WTC11 (cell line): ENCODE results near the gene TTLL5. TPM values are rescaled to one million over a fixed set of nuclear protein-coding genes. Genes with fewer than 3 reads are reported as not detected.

Experiments used
- ATAC-seq: fragments of 200-7000 bp; cut with Tn5 transposase; 2 replicates; pipeline ENCODE4 v1.10.0; 2021; ENCODE audit warnings: mild to moderate bottlenecking, moderate library complexity
- CTCF ChIA-PET: fragments of 300-600 bp; sonication (Branson Sonifier 250); formaldehyde crosslinking; loops from one replicate; lab custom pipeline; 2021; ENCODE audit warnings: antibody characterized with exemption; lab: Charles Lee
- POLR2A ChIA-PET: fragments of 350-600 bp; sonication (Branson Sonifier 250); formaldehyde crosslinking; loops from one replicate; lab custom pipeline; 2021; ENCODE audit warnings: antibody characterized with exemption; lab: Charles Lee
- DNase-seq: peaks from one replicate; pipeline ENCODE4 v3.0.0; 2021; ENCODE audit warnings: low spot score
- H3K27ac Mint-ChIP-seq: 2 replicates; pipeline ENCODE4 v1.8.0; 2021; ENCODE audit warnings: mixed read lengths
- H3K27me3 Mint-ChIP-seq: 2 replicates; pipeline ENCODE4 v1.8.0; 2021; ENCODE audit warnings: low read depth, mild to moderate bottlenecking, moderate library complexity, mixed read lengths
- H3K36me3 Mint-ChIP-seq: 2 replicates; pipeline ENCODE4 v1.8.0; 2021; ENCODE audit warnings: mixed read lengths
- H3K4me1 Mint-ChIP-seq: 2 replicates; pipeline ENCODE4 v1.8.0; 2022; ENCODE audit warnings: mixed read lengths
- H3K4me3 Mint-ChIP-seq: 2 replicates; pipeline ENCODE4 v1.8.0; 2021; ENCODE audit warnings: mild to moderate bottlenecking, moderate library complexity, mixed read lengths
- H3K9me3 Mint-ChIP-seq: 2 replicates; pipeline ENCODE4 v1.8.0; 2021; ENCODE audit warnings: mixed read lengths
- AR ChIP-seq: fragments of 250-450 bp; sonication (Bioruptor Pico); IDR thresholded peaks from 2 replicates; pipeline ENCODE4 v1.9.0; 2021; ENCODE audit warnings: mild to moderate bottlenecking
- ARID4B ChIP-seq: sonication (generic); formaldehyde crosslinking; IDR thresholded peaks from 2 replicates; pipeline ENCODE4 v1.8.0; 2023; ENCODE audit warnings: missing genetic modification reagents, mild to moderate bottlenecking, borderline replicate concordance
- ESRRA ChIP-seq: sonication (generic); formaldehyde crosslinking; IDR thresholded peaks from 2 replicates; pipeline ENCODE4 v1.8.1; 2022; ENCODE audit warnings: mild to moderate bottlenecking, missing genetic modification reagents, borderline replicate concordance
- FOXK1 ChIP-seq: sonication (generic); formaldehyde crosslinking; IDR thresholded peaks from 2 replicates; pipeline ENCODE4 v1.8.0; 2022; ENCODE audit warnings: mild to moderate bottlenecking, moderate library complexity, missing genetic modification reagents
- GRHL2 ChIP-seq: fragments of 250-450 bp; sonication (Bioruptor Pico); IDR thresholded peaks from 2 replicates; pipeline ENCODE4 v1.8.0; 2022; ENCODE audit warnings: mild to moderate bottlenecking, moderate library complexity; ENCODE audit not compliant: insufficient replicate concordance, severe bottlenecking
- GTF2I ChIP-seq: fragments of 250-450 bp; sonication (Bioruptor Pico); conservative IDR thresholded peaks from 2 replicates; pipeline ENCODE4 v1.4.0; 2021; ENCODE audit warnings: mild to moderate bottlenecking
- IRF2 ChIP-seq: sonication (generic); formaldehyde crosslinking; IDR thresholded peaks from 2 replicates; pipeline ENCODE4 v1.8.0; 2022; ENCODE audit warnings: low read depth, missing genetic modification reagents, borderline replicate concordance
- NFATC4 ChIP-seq: fragments of 250-450 bp; sonication (Bioruptor Pico); IDR thresholded peaks from 2 replicates; pipeline ENCODE4 v1.9.0; 2021; ENCODE audit warnings: mild to moderate bottlenecking
- NR1H2 ChIP-seq: sonication (generic); formaldehyde crosslinking; IDR thresholded peaks from 2 replicates; pipeline ENCODE4 v1.9.0; 2021; ENCODE audit warnings: mild to moderate bottlenecking, moderate library complexity, missing genetic modification reagents
- PRDM15 ChIP-seq: sonication (generic); formaldehyde crosslinking; IDR thresholded peaks from 2 replicates; pipeline ENCODE4 v1.8.0; 2022; ENCODE audit warnings: missing genetic modification reagents
- PRRX2 ChIP-seq: fragments of 250-450 bp; sonication (Bioruptor Pico); IDR thresholded peaks from 2 replicates; pipeline ENCODE4 v1.8.0; 2021; ENCODE audit warnings: mild to moderate bottlenecking
- USF2 ChIP-seq: sonication (generic); formaldehyde crosslinking; IDR thresholded peaks from 2 replicates; pipeline ENCODE4 v1.8.1; 2023; ENCODE audit warnings: mild to moderate bottlenecking, missing genetic modification reagents, moderate library complexity
- ZBTB43 ChIP-seq: sonication (generic); formaldehyde crosslinking; IDR thresholded peaks from 2 replicates; pipeline ENCODE4 v1.8.1; 2023; ENCODE audit warnings: mild to moderate bottlenecking, missing genetic modification reagents
- ZNF263 ChIP-seq: sonication (generic); formaldehyde crosslinking; IDR thresholded peaks from 2 replicates; pipeline ENCODE4 v1.8.1; 2022; ENCODE audit warnings: low read depth, mild to moderate bottlenecking, moderate library complexity, missing genetic modification reagents
- ZNF425 ChIP-seq: fragments of 250-450 bp; sonication (Bioruptor Pico); conservative IDR thresholded peaks from 2 replicates; pipeline ENCODE4 v1.9.0; 2021; ENCODE audit warnings: mild to moderate bottlenecking
- total RNA-seq: library from RNA; stranded (reverse); gene quantifications from 3 replicates; pipeline ENCODE4 v1.2.3, GENCODE V29; 2021

Gene TTLL5
- total RNA-seq, 1 experiment from 2014 or later, result 39.6 TPM

GRCh38 chr14:75811136-75811829, 150.2 kb downstream of the TTLL5 start:
- TF ChIP-seq USF2 (CRISPR knock-in tag), result no peak
- no peak for TF ChIP-seq AR (CRISPR knock-in tag)
- TF ChIP-seq GTF2I (CRISPR knock-in tag), result no peak
- no peak for TF ChIP-seq GRHL2
- TF ChIP-seq NR1H2, result no peak
- no peak for TF ChIP-seq IRF2 (CRISPR knock-in tag)
- no peak for TF ChIP-seq ARID4B (CRISPR knock-in tag)
- TF ChIP-seq ESRRA, result no peak
- TF ChIP-seq ZNF425 (CRISPR knock-in tag), result no peak
- TF ChIP-seq FOXK1 (CRISPR knock-in tag), result no peak
- TF ChIP-seq ZNF263 (CRISPR knock-in tag), result no peak
- TF ChIP-seq PRDM15 (CRISPR knock-in tag), result no peak
- TF ChIP-seq ZBTB43, result no peak
- no peak for TF ChIP-seq NFATC4 (CRISPR knock-in tag)
- TF ChIP-seq PRRX2 (CRISPR knock-in tag), result no peak
- POLR2A ChIA-PET, result interaction anchor here (0.5 kb wide), 1 partner anchor 10 kb away, joined by 3 read pairs; no protein-coding TSS in a partner anchor
- Mint-ChIP-seq H3K4me1 (peaks cover 27% of the 10 kb centered on the region), H3K36me3 (no peaks in the 10 kb centered on the region), H3K27me3 (no peaks in the 10 kb centered on the region), H3K27ac (peak overlapping the region; percentile 97; the same call in 1 of the 2 replicates), H3K4me3 (no peak overlapping the region), H3K9me3 (no peaks in the 10 kb centered on the region)
- CTCF ChIA-PET, result interaction anchor here (1.3 to 3.9 kb wide), 9 partner anchors 11 to 171 kb away, joined by 3 to 17 read pairs (median 5); no protein-coding TSS in a partner anchor
- ATAC-seq (no peak), DNase-seq (no peak)
